ENCODE results near the gene COL18A1.
"Not testable (repeated sequence)": the region's sequence is repeated elsewhere in the genome, so short reads cannot be mapped to it uniquely, and the experiment has no call there.

COL18A1 gene

DNA sequence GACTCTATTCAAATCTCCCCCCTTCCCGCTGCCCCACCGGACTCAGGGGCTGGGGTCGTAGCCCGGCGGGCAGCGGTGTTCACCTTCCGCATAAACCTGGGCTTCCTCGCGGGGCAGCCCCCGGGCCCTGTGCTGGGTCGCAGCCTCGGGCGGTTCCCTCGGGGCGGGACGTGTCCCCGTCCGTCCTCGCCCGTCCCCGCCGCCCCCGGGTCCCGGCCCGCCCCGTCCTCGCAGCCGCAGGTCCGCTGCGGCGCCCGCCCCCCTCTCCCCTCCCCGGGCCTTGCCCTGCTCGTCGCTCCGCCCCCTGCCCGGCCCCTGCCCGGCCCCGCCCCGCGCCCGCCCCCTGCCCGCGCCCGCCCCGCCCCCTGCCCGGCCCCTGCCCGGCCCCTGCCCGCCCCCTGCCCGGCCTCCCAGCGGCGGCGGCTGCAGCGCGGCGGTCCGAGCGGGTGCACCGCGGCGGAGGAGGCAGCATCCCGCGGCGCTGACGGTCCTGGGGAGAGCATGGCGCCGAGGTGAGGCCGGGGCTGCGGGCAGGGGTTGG lies at the start of gene COL18A1:
Gene COL18A1 (plus strand): TSS at position 436 of the 541 bp plus-strand sequence. CDS start 66 bp downstream, at position 502.
- peak in 1 of 2 donors; percentile 7 for DNase-seq (ENCODE audit: low read depth in 2 of 2)

GRCh38 chr21:45355573-45355972 lies 49.4 kb upstream of the COL18A1 start:
- DNase-seq (ENCODE audit: low read depth in 2 of 2) = no peak

- DNase-seq (ENCODE audit: low read depth in 2 of 2) = no peak
Measured at GRCh38 chr21:45356251-45356650, 48.7 kb upstream of the COL18A1 start.

GRCh38 chr21:45356653-45357435 lies 48.1 kb upstream of the COL18A1 start:
- DNase-seq (ENCODE audit: low read depth in 2 of 2) = no peak

DNA sequence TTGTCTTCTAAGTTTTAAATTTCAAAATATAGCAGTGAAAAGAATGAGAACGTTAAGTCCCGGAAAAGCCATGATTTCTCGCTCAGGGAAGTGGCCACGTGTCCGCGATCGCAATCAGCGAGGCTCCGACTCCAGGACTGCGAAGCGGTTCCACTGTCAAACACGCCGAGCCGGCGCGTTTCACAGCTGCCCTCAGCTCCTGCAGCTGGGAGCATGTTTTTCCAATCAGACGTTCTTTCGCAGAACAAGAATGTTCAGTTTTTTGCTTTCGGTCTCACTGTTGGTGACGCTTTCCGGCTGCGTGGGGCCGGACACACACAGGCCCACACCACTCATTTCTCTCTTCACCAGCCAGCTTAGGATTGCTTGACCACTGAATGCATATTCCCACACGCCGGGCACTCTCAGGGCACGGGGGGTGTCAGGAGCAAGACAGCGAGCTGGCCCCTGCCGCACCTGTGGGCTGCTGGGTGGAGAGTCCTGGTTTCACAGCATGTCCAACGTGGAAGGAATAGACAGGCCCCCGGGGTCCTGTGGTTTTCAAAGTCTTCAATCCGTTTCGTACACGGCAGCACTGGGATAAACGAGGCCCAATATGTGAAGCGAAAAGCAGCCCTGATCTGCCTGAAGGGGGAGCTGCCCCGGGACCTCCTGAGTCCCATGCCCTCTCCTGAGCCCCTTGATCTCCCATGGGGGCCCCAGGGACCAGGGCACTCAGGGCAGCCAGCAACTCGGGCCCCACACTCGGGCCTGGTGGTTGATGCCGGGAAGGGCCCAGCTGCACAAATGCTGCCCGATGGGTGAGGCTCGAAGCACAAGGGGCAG lies 47.3 kb upstream of the COL18A1 start:
- DNase-seq (ENCODE audit: low read depth in 2 of 2) = no peak

DNA sequence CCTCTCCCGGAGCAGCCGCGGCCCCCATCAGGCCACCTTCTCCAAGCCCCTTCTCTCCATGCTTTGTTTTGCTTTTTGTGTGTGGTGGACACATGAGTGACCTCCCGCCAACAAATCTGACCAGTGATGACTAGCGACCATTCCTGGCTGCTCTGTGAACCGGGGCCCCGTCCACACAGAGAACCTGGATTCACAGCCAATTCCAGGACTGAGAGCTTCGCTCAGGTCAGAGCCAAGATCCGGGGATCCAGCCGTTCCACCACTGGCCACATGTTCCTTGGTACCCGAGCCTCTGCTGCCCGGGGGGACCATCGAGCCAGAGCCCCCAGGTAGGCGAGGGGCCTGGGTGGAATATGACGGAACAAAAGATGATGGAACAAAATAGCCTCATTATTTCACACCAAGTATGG lies 46.7 kb upstream of the COL18A1 start:
- DNase-seq (ENCODE audit: low read depth in 2 of 2) = no peak

DNA sequence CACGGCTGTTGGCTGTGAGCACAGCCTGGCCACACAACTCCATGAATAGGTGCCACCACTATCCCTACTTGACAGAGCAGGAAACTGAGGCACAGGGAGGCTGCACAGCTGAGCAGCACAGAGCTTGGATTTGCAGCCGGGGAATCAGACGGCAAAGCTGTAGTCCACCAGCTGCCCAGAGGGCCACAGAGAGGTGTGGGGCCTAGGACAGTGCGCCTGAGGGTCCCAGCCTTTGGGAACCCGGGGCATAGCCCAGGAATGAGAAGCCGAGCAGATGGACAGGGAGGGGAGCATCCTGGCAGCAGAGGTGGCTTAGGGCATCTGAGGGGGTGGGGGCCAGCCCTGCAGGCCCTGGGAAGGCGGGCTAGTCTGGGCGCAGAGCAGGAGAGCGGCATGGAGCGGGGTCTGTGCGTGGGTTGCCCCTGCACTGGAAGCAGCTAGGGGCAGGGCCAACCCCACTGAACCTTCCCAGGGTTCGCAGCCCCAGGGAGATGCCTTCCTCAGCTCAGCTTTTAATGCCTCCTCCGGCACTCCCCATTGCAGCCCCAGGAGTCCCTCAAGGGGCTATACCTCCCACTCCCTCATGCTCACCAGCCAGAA lies 46.2 kb upstream of the COL18A1 start:
- no peak for DNase-seq (ENCODE audit: low read depth in 2 of 2)

GRCh38 chr21:45359451-45360217 lies 45.3 kb upstream of the COL18A1 start:
- no peak for DNase-seq (ENCODE audit: low read depth in 2 of 2)

GRCh38 chr21:45361033-45361997 lies 43.6 kb upstream of the COL18A1 start:
- DNase-seq (ENCODE audit: low read depth in 2 of 2) = no peak

DNA sequence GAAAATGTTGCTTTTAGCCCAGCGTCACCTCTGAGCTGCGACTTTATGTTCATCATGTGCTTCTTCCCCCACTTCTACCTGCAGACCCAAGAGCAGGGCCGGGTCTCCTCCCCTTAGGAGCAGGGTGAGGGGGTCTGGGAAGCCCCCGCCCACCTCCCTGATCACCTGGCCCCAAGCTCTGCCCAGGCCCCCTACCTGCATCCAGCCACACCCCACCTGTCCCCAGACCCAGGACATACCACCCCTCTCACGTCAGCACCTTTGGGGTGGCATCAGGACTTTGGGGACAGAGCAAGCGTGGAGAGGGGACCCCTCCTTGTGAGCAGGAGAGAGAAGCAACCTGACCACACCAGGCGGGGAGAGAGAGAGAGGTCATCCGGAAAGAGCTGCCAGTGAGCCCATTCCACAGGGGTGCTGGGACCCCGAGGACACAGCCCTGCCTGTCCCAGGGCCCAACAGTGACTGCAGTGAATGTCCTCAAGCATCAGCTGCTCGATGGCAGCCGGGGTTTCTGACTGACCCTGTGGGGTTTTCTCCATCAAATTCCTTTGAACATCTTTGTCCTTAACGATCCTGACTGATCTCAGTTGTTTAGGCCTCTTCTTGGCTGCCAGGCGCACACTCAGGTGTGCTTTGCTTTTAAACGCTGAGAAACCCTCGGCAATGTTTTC lies 42.8 kb upstream of the COL18A1 start:
- no peak for DNase-seq (ENCODE audit: low read depth in 2 of 2)

- DNase-seq (ENCODE audit: low read depth in 2 of 2) = no peak
Measured at GRCh38 chr21:45362748-45363145, 42.2 kb upstream of the COL18A1 start.

DNA sequence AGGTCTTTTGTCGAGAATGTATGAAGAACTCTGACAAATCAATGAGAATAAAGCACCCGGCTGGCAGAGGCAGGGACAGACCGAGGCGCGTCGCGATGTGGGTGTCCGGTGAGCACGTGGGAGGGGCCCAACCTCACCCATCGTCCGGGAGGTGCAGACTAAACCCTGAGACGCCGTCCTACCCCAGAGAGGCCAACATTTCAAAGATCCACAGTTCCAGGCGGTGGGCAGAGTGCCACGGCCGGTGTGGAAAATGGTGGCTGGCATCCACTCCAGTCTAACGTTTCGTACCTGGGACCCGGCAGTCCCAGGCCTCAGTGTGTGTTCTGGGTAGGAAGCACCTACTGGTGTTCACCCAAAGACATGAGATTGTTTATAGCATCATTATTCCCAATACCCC lies 41.7 kb upstream of the COL18A1 start:
- DNase-seq (ENCODE audit: low read depth in 2 of 2) = not testable (repeated sequence)

DNA sequence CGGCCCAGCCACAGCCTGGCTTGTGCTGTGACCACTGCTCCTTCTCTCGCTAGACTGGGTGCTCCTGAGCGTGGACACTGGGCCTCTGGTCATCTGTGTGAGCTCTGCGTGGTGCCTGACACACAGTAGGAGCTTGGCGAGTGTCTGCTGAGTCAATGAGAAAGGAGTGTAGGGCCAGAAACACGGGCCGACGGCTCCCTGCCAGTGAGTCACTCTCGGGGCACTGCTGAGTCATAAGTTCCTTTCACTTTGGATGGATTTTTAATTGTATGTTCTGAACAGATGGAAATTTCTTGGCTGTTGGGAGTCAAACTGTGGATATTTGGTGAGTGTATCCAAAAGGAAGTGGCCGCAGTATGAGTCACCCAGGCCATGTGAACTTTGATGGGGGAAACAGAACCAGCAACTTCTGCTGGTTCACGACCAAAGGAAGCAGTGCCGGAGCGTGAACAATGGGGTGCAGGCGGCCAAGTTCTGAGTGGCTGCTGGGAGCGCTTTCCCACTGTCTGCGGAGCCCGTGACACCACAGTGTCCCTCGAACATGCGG lies 41.0 kb upstream of the COL18A1 start:
- no peak for DNase-seq (ENCODE audit: low read depth in 2 of 2)

DNA sequence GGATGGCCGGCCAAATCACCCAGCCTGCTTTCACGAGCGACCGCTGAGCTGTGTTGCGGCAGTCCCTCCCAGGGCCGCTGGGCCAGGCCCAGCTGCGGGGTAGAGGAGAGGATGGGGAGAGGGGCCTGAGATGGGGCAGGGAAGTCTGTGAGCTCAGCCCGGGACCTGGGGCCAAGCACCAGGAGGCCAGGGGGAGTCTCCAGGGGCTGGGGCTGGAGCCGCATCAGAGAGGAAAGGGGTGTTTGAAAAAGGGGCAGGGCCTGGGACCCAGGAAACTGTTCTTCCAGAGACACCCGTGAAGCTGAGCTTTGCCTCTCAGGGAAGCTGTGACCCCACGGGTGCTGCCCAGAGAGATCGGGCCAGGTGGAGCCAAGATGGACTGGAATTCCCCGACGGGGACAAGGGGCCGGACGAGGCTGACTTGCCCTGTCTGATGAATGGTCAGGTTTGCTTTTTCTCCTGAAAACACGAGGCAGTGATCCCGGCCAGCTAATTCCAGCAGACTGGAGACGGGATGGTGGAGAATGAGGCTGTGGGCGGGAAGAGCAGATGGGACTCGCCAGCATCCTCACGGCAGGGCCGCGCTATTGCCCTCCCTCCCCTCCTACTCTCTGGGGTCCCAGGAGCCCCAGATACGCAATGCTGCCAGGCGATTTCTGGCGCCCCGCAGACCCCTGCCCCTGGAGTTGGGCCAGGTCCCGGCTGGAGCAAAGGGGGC lies 40.3 kb upstream of the COL18A1 start:
- no peak for DNase-seq (ENCODE audit: low read depth in 2 of 2)

GRCh38 chr21:45365186-45365607 lies 39.8 kb upstream of the COL18A1 start:
- DNase-seq (ENCODE audit: low read depth in 2 of 2) = no peak

DNA sequence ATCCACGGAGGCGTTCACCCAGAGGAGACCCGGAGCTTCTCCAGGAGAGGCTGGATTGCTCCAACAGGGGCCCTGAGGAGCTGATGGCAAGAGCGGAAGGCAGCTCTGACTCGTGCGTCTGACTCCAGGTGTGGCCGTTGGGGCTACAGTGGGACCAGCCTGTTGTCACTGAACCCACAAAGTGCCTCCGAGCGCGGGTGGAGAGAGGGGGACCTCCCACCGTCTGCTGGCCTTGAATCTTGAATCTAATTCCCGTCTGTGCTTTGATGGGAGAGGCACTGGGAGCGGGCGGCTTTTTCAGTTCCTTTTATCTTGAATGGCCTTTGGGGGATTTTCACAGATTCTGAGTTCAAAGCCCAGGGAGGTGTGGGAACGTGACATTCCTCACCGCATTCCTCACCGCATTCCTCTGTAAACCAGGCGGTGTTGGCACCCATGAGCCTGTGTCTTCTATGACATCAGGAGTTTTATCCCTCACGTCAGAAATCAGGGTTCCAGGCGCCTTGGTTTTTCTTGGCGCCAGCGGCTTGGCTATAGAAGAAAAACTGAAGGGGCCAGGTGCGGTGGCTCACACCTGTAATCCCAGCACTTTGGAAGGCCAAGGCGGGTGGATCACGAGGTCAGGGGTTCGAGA lies 39.2 kb upstream of the COL18A1 start:
- DNase-seq (ENCODE audit: low read depth in 2 of 2) = no peak

DNA sequence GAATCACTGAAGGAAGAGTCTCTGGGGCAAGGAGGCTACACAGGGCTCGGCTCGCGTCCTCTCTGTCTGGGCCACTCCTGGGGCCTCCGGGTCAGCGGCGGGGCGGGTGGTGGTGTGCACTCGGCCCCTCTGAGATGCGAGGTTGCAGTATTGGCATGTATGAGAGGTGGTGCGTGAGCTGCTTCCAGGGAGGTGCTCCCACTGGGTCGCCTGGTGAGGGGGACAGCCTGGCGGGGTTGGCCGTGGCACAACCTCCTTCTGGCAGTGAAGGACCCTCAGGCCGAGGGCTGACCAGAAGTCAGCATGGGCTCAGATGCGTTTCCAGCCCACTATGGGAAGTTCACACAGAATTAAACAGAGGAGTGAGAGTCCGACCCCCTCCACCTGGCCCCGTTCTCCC lies 38.5 kb upstream of the COL18A1 start:
- DNase-seq (ENCODE audit: low read depth in 2 of 2) = no peak

DNA sequence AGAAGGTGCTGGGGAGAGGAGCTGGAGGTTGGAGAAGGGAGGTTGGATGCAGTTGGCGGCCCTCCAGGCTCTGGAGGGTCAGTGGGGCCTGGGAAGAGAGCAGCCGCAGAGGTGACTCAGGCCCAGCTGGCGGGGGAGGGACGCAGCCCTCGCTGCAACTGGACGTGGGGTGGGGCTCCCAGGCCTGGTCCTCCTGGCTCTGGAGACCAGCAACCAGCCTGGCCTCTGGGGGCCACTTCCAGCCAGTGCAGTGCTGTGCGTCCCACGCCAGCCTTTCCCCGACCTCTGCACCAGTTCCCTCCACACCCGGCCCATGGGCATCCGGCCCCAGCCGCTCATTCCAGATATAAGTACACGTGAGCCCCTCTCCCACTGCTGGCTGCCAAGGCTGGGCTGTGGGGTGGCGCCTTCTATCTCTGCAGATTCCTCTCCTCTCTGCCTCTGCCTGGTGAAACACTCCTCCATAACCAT lies 38.0 kb upstream of the COL18A1 start:
- no peak for DNase-seq (ENCODE audit: low read depth in 2 of 2)

Data from stimulated activated CD8-positive, alpha-beta memory T cell treated with anti-CD3 and anti-CD28 coated beads, Interleukin-15, amount 100 ng/mL, for 4 hours (primary cell).